Tibial nerve (tissue), 4 donors: ENCODE data around the gene GPR137B.
A peak's percentile ranks its signal among the peaks of the same experiment; 100 is the strongest.

Experiments
- EP300 ChIP-seq, 2 donors: sonication (generic); formaldehyde crosslinking; IDR thresholded peaks; one replicate each; pipeline ENCODE4 v1.6.1; 2017; ENCODE audit warnings: antibody characterized with exemption in 2 of 2, mild to moderate bottlenecking in 1 of 2
- POLR2A ChIP-seq, 2 donors: fragments of 450-650 bp; IDR thresholded peaks; one replicate each; pipeline ENCODE4 v1.6.1; 2017; ENCODE audit warnings: antibody characterized with exemption in 2 of 2, mild to moderate bottlenecking in 2 of 2, moderate library complexity in 2 of 2
- TF ChIP-seq, protein P1 (sequence below), 5 experiments: fragments of 200-600 bp in 3 of 5; fragments of 450-650 bp in 2 of 5; sonication (generic) in 3 of 5; IDR thresholded peaks; one replicate each; pipeline ENCODE4 v1.5.1; 2016 to 2019; ENCODE audit warnings: antibody characterized with exemption in 5 of 5, mild to moderate bottlenecking in 3 of 5, moderate library complexity in 2 of 5

DNA sequence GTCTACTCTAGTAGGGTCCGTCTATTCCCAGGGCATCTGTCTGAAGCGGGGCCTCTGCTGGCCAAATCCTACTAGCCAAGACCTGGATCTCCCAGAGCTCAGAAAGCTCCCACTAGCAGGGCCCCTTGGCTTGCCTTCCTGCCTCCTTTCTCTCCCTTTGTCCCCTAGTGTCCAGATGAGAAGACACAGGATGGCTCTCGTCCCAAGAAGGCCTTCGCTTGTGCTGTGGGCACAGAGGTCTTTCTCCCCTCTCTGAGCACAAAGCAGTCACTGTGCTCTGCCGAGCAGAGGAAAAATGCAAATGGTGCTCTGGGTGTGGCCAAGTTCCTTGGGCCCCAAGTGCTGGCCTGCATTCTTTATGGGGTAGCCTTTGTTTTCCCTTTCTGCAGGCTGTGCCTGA is 13.0 kb upstream of the GPR137B start:
- TF ChIP-seq, protein P1, sequence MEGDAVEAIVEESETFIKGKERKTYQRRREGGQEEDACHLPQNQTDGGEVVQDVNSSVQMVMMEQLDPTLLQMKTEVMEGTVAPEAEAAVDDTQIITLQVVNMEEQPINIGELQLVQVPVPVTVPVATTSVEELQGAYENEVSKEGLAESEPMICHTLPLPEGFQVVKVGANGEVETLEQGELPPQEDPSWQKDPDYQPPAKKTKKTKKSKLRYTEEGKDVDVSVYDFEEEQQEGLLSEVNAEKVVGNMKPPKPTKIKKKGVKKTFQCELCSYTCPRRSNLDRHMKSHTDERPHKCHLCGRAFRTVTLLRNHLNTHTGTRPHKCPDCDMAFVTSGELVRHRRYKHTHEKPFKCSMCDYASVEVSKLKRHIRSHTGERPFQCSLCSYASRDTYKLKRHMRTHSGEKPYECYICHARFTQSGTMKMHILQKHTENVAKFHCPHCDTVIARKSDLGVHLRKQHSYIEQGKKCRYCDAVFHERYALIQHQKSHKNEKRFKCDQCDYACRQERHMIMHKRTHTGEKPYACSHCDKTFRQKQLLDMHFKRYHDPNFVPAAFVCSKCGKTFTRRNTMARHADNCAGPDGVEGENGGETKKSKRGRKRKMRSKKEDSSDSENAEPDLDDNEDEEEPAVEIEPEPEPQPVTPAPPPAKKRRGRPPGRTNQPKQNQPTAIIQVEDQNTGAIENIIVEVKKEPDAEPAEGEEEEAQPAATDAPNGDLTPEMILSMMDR (IDR thresholded peaks at IDR 0.05): no peak
- TF ChIP-seq EP300 (IDR thresholded peaks at IDR 0.05) (peak in 1 of 2 donors; percentile 24), POLR2A (IDR thresholded peaks at IDR 0.05) (no peak)
